ENCODE data around the gene CCDC9.

Gene CCDC9

GRCh38 chr19:47236072-47236675 lies 20.2 kb upstream of the CCDC9 start:
- no peak for DNase-seq (ENCODE audit: low read depth)
- TF ChIP-seq CTCF (conservative IDR thresholded peaks at IDR 0.05; ENCODE audit: low read length), result no peak
- H3K4me3 ChIP-seq (ENCODE audit: low read length), result no peak overlapping the region

- H3K4me3 ChIP-seq (ENCODE audit: low read length), result peak overlapping the region; percentile 49
- TF ChIP-seq CTCF (conservative IDR thresholded peaks at IDR 0.05; ENCODE audit: low read length), result no peak
- no peak for DNase-seq (ENCODE audit: low read depth)
Measured at GRCh38 chr19:47239152-47239551, 17.2 kb upstream of the CCDC9 start.

GRCh38 chr19:47239610-47240296 lies 16.6 kb upstream of the CCDC9 start:
- H3K4me3 ChIP-seq (ENCODE audit: low read length), result peak overlapping the region; percentile 32
- TF ChIP-seq CTCF (conservative IDR thresholded peaks at IDR 0.05; ENCODE audit: low read length), result no peak
- DNase-seq (ENCODE audit: low read depth), result peak; percentile 37

- DNase-seq (ENCODE audit: low read depth), result no peak
- no peak for TF ChIP-seq CTCF (conservative IDR thresholded peaks at IDR 0.05; ENCODE audit: low read length)
- no peak overlapping the region; the same call in 1 of the 2 replicates for H3K4me3 ChIP-seq (ENCODE audit: low read length)
Measured at GRCh38 chr19:47240556-47240955, 15.8 kb upstream of the CCDC9 start.

- no peak for TF ChIP-seq CTCF (conservative IDR thresholded peaks at IDR 0.05; ENCODE audit: low read length)
- H3K4me3 ChIP-seq (ENCODE audit: low read length), result peak overlapping the region; percentile 14
- peak; percentile 71 for DNase-seq (ENCODE audit: low read depth)
Measured at GRCh38 chr19:47240996-47241918, 15.1 kb upstream of the CCDC9 start.

- DNase-seq (ENCODE audit: low read depth), result no peak
Measured at GRCh38 chr19:47241919-47242577, 14.3 kb upstream of the CCDC9 start.

More at GRCh38 chr19:47241919-47242577, 14.3 kb upstream of the CCDC9 start:
- TF ChIP-seq CTCF (conservative IDR thresholded peaks at IDR 0.05; ENCODE audit: low read length), result no peak
- H3K4me3 ChIP-seq (ENCODE audit: low read length), result no peak overlapping the region
